Neural cell (in vitro differentiated cells): ENCODE measurements around the gene TLE2. TPM values are rescaled to one million over a fixed set of nuclear protein-coding genes. Genes with fewer than 3 reads are reported as not detected.
"Not testable (repeated sequence)": the region's sequence is repeated elsewhere in the genome, so short reads cannot be mapped to it uniquely, and the experiment has no call there.

Source experiments
- H2AFZ ChIP-seq: fragments of 200-600, 300-800 bp; sonication (generic), shearing (Covaris generic); 2 replicates; pipeline ENCODE4 v1.6.0; 2014; ENCODE audit warnings: low read depth, mild to moderate bottlenecking, antibody characterized with exemption, low read length, moderate library complexity
- H3F3A ChIP-seq: fragments of 200-600 bp; shearing (Covaris generic); 2 replicates; pipeline ENCODE4 v1.6.1; 2016; ENCODE audit warnings: mild to moderate bottlenecking, moderate library complexity, mixed read lengths, antibody characterized with exemption, low read length; ENCODE audit not compliant: insufficient read depth, poor library complexity, severe bottlenecking
- H3K27ac ChIP-seq: fragments of 200-600, 300-800 bp; sonication (generic), shearing (Covaris generic); 2 replicates; pipeline ENCODE4 v1.5.1; 2014; ENCODE audit warnings: mild to moderate bottlenecking, low read length, moderate library complexity
- H3K27me3 ChIP-seq: fragments of 300-800, 200-600 bp; sonication (generic), shearing (Covaris generic); 2 replicates; pipeline ENCODE4 v1.6.0; 2014; ENCODE audit warnings: mild to moderate bottlenecking, low read depth, low read length, moderate library complexity; ENCODE audit not compliant: insufficient read depth
- H3K36me3 ChIP-seq: fragments of 300-800, 200-600 bp; sonication (generic), shearing (Covaris generic); 2 replicates; pipeline ENCODE4 v1.5.1; 2014; ENCODE audit warnings: mild to moderate bottlenecking, antibody characterized with exemption, low read length, moderate library complexity; ENCODE audit not compliant: insufficient read depth
- H3K4me2 ChIP-seq: fragments of 300-800, 200-600 bp; sonication (generic), shearing (Covaris generic); 2 replicates; pipeline ENCODE4 v1.6.0; 2014; ENCODE audit warnings: mild to moderate bottlenecking, low read length
- H3K4me3 ChIP-seq: fragments of 300-800, 200-600 bp; sonication (generic), shearing (Covaris generic); 2 replicates; pipeline ENCODE4 v1.5.1; 2014; ENCODE audit warnings: mild to moderate bottlenecking, low read length, moderate library complexity
- H3K79me2 ChIP-seq: fragments of 200-600 bp; shearing (Covaris generic); replicated peaks from 2 replicates; pipeline ENCODE4 v1.6.0; 2014; ENCODE audit warnings: mild to moderate bottlenecking, low read length, moderate library complexity; ENCODE audit not compliant: insufficient read depth
- H3K9ac ChIP-seq: fragments of 300-800, 200-600 bp; sonication (generic), shearing (Covaris generic); 2 replicates; pipeline ENCODE4 v1.6.1; 2016; ENCODE audit warnings: mild to moderate bottlenecking, low read length, mixed read lengths
- H3K9me2 ChIP-seq: fragments of 200-600 bp; shearing (Covaris generic); 2 replicates; pipeline ENCODE4 v1.6.1; 2016; ENCODE audit warnings: mild to moderate bottlenecking, low read length, mixed read lengths; ENCODE audit not compliant: insufficient read depth
- H3K9me3 ChIP-seq: fragments of 200-600, 300-800 bp; sonication (generic), shearing (Covaris generic); 2 replicates; pipeline ENCODE4 v1.6.1; 2016; ENCODE audit warnings: mild to moderate bottlenecking, mixed run types, low read length, moderate library complexity, mixed read lengths
- H4K20me1 ChIP-seq: fragments of 200-600 bp; shearing (Covaris generic); 2 replicates; pipeline ENCODE4 v1.6.1; 2016; ENCODE audit warnings: mild to moderate bottlenecking, mixed run types; ENCODE audit not compliant: insufficient read depth
- CTCF ChIP-seq: fragments of 450-650 bp; IDR thresholded peaks from 2 replicates; pipeline ENCODE4 v1.5.1; 2014; ENCODE audit warnings: antibody characterized with exemption, mild to moderate bottlenecking, moderate library complexity; ENCODE audit not compliant: poor library complexity, severe bottlenecking
- EP300 ChIP-seq: fragments of 450-650 bp; conservative IDR thresholded peaks from 2 replicates; pipeline ENCODE4 v1.6.1; 2014; ENCODE audit warnings: antibody characterized with exemption, mild to moderate bottlenecking, moderate library complexity; ENCODE audit not compliant: poor library complexity, severe bottlenecking
- EZH2 ChIP-seq: fragments of 200-600, 300-800 bp; shearing (Covaris generic), sonication (generic); IDR thresholded peaks from 2 replicates; pipeline ENCODE4 v1.6.1; 2014; ENCODE audit warnings: antibody characterized with exemption, low read length, borderline replicate concordance, mild to moderate bottlenecking; ENCODE audit not compliant: insufficient read depth, poor library complexity, severe bottlenecking
- MXI1 ChIP-seq: fragments of 450-650 bp; conservative IDR thresholded peaks from 2 replicates; pipeline ENCODE4 v1.6.1; 2014; ENCODE audit warnings: antibody characterized with exemption, mild to moderate bottlenecking; ENCODE audit not compliant: poor library complexity, severe bottlenecking
- POLR2AphosphoS5 ChIP-seq: IDR thresholded peaks from 2 replicates; pipeline ENCODE4 v1.6.1; 2012
- RAD21 ChIP-seq: fragments of 450-650 bp; conservative IDR thresholded peaks from 2 replicates; pipeline ENCODE4 v1.6.1; 2014; ENCODE audit warnings: antibody characterized with exemption, mild to moderate bottlenecking, moderate library complexity
- REST ChIP-seq: IDR thresholded peaks from 2 replicates; pipeline ENCODE4 v1.6.1; 2012; ENCODE audit warnings: borderline replicate concordance
- SMC3 ChIP-seq: fragments of 450-650 bp; conservative IDR thresholded peaks from 2 replicates; pipeline ENCODE4 v1.6.1; 2014; ENCODE audit warnings: antibody characterized with exemption, mild to moderate bottlenecking, moderate library complexity; ENCODE audit not compliant: poor library complexity
- TAF1 ChIP-seq: IDR thresholded peaks from 2 replicates; pipeline ENCODE4 v1.6.1; 2012; ENCODE audit warnings: low read depth
- polyA plus RNA-seq: library from polyadenylated mRNA; depleted of rRNA; stranded (reverse); fragments of >200 nt; gene quantifications from 2 replicates; pipeline ENCODE4 v1.2.3, GENCODE V29; 2014

Gene TLE2
- polyA plus RNA-seq, 1 donor from 2014 or later, result 7.0 TPM

GRCh38 chr19:2964874-2965273 is 64.2 kb downstream of the TLE2 start:
- TF ChIP-seq CTCF (no peak), POLR2AphosphoS5 (no peak), EP300 (no peak), MXI1 (no peak), EZH2 (no peak), RAD21 (no peak), SMC3 (no peak), REST (no peak), TAF1 (no peak)
- H3K4me2 ChIP-seq, result no peak overlapping the region
- no peak overlapping the region for H3K27ac ChIP-seq
- no peaks in the 10 kb centered on the region for H3K79me2 ChIP-seq
- no peaks in the 10 kb centered on the region for H3F3A ChIP-seq
- H3K27me3 ChIP-seq, result peaks cover 7% of the 10 kb centered on the region
- H4K20me1 ChIP-seq, result no peaks in the 10 kb centered on the region
- no peaks in the 10 kb centered on the region for H3K36me3 ChIP-seq
- H3K9me2 ChIP-seq, result no peaks in the 10 kb centered on the region
- no peak overlapping the region for H3K9ac ChIP-seq
- H3K4me3 ChIP-seq, result no peak overlapping the region
- no peak overlapping the region for H2AFZ ChIP-seq
- no peaks in the 10 kb centered on the region for H3K9me3 ChIP-seq

GRCh38 chr19:2963631-2964030 is 65.4 kb downstream of the TLE2 start:
- not testable (repeated sequence) for H3K4me2 ChIP-seq, H3K36me3 ChIP-seq, H3K9ac ChIP-seq, H3K79me2 ChIP-seq, H3F3A ChIP-seq, H3K27ac ChIP-seq, H4K20me1 ChIP-seq, H3K4me3 ChIP-seq, H3K9me2 ChIP-seq, H2AFZ ChIP-seq, H3K27me3 ChIP-seq, H3K9me3 ChIP-seq

DNA sequence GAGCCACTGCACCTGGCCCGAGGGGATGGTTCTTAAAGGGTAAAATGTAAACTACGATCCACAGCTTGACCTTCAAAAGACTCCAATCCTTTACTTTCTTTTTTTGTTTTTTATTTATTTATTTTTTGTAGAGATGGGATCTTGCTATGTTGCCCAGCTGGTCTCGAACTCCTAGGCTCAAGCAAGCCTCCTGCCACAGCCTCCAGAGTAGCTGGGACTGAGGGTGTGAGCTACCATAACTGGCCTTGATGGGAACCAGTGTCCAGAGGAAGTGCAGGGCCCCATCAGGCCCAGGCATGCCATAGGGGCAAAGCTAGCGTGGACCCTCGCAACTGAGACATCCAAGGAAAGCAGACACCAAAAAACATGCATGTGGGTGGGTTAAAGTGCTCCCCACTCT is 66.0 kb downstream of the TLE2 start:
- no peaks in the 10 kb centered on the region for H4K20me1 ChIP-seq
- H3K9ac ChIP-seq, result no peak overlapping the region
- peaks cover 1% of the 10 kb centered on the region for H3K27me3 ChIP-seq
- H3K9me3 ChIP-seq, result no peaks in the 10 kb centered on the region
- H3K27ac ChIP-seq, result no peak overlapping the region
- no peaks in the 10 kb centered on the region for H3K36me3 ChIP-seq
- no peak overlapping the region for H2AFZ ChIP-seq
- H3K4me3 ChIP-seq, result no peak overlapping the region
- no peaks in the 10 kb centered on the region for H3K9me2 ChIP-seq
- no peaks in the 10 kb centered on the region for H3F3A ChIP-seq
- H3K79me2 ChIP-seq, result no peaks in the 10 kb centered on the region
- TF ChIP-seq REST, result no peak
- TF ChIP-seq TAF1, result no peak
- TF ChIP-seq SMC3, result no peak
- no peak for TF ChIP-seq CTCF
- no peak for TF ChIP-seq RAD21
- no peak for TF ChIP-seq MXI1
- TF ChIP-seq EP300, result no peak
- no peak for TF ChIP-seq POLR2AphosphoS5
- no peak for TF ChIP-seq EZH2
- no peak overlapping the region for H3K4me2 ChIP-seq
